HepG2 (cell line): ENCODE measurements around the gene FAM20C. TPM values are rescaled to one million over a fixed set of nuclear protein-coding genes. Genes with fewer than 3 reads are reported as not detected.

Source experiments
- ATAC-seq: fragments of 200-7000 bp; cut with Tn5 transposase; 3 replicates; pipeline ENCODE4 v1.9.1; 2020; ENCODE audit warnings: mild to moderate bottlenecking, moderate library complexity
- BruUV-seq: library from RNA; stranded (reverse); fragments of 400-500 nt; replicated peaks from 2 replicates; lab custom pipeline; 2021; lab: Mats Ljungman, UMichigan
- CTCF ChIA-PET: fragments of 300-600 bp; formaldehyde crosslinking; extraction: SDS; loops from one replicate; lab custom pipeline; 2021; ENCODE audit warnings: low total read pairs, inconsistent platforms, low intra/inter-chr PET ratio; lab: Yijun Ruan, JAX
- POLR2A ChIA-PET: fragments of 350-600 bp; sonication (Branson Sonifier 250); formaldehyde crosslinking; loops from one replicate; lab custom pipeline; 2020; ENCODE audit warnings: antibody characterized with exemption, inconsistent platforms; lab: Yijun Ruan, JAX
- DNase-seq: peaks from one replicate; pipeline ENCODE4 v3.0.0-alpha.2; 2015; ENCODE audit warnings: low spot score
- FAIRE-seq: peaks from 3 replicates; lab custom pipeline; 2011; peaks lifted over from hg19 to GRCh38; lab: Jason Lieb, UNC
- H2AFZ ChIP-seq: one replicate; pipeline ENCODE4 v1.6.1; 2011; ENCODE audit warnings: low read length, inconsistent platforms
- H3K27ac ChIP-seq: fragments of 300-600 bp; 3 replicates; pipeline ENCODE4 v1.8.0; 2011; ENCODE audit warnings: mixed run types, mild to moderate bottlenecking, mixed read lengths, low read length, inconsistent platforms; ENCODE audit not compliant: insufficient read depth; ENCODE audit errors: extremely low read length
- H3K27me3 ChIP-seq, 2 experiments: fragments of 200-600 bp in 1 of 2; 2 replicates in 1 of 2; 3 replicates in 1 of 2; pipeline versions ENCODE4 v1.6.0 to v1.8.0; 2011; ENCODE audit warnings: low read length in 2 of 2, mild to moderate bottlenecking in 2 of 2, moderate library complexity in 2 of 2, inconsistent platforms in 1 of 2; ENCODE audit not compliant: insufficient read depth in 2 of 2, control insufficient read depth in 1 of 2
- H3K36me3 ChIP-seq, 2 experiments: fragments of 200-600 bp in 1 of 2; replicated peaks in 1 of 2; 2 replicates in 1 of 2; 3 replicates in 1 of 2; pipeline versions ENCODE4 v1.5.1 to v1.8.0; 2011; ENCODE audit warnings: low read length in 2 of 2, inconsistent platforms in 1 of 2; ENCODE audit not compliant: insufficient read depth in 2 of 2, control insufficient read depth in 1 of 2
- H3K4me1 ChIP-seq: 2 replicates; pipeline ENCODE4 v1.5.1; 2012; ENCODE audit warnings: low read length, inconsistent platforms; ENCODE audit not compliant: insufficient read depth
- H3K4me2 ChIP-seq: 2 replicates; pipeline ENCODE4 v1.6.0; 2011; ENCODE audit warnings: low read depth, low read length, inconsistent platforms
- H3K4me3 ChIP-seq, 3 experiments: fragments of 200-600 bp in 1 of 3; sonication (generic), shearing (Covaris generic) in 1 of 3; replicated peaks in 1 of 3; 2 replicates each; pipeline ENCODE4 v1.5.1; 2011 to 2016; ENCODE audit warnings: low read length in 3 of 3, inconsistent platforms in 2 of 3, low read depth in 2 of 3, mild to moderate bottlenecking in 2 of 3, control low read depth in 1 of 3, mixed read lengths in 1 of 3; ENCODE audit not compliant: insufficient read depth in 1 of 3
- H3K79me2 ChIP-seq: one replicate; pipeline ENCODE4 v1.6.1; 2011; ENCODE audit warnings: low read length, inconsistent platforms; ENCODE audit not compliant: insufficient read depth
- H3K9ac ChIP-seq: 2 replicates; pipeline ENCODE4 v1.6.0; 2011; ENCODE audit warnings: mild to moderate bottlenecking, low read depth, low read length, inconsistent platforms; ENCODE audit not compliant: insufficient read depth
- H3K9me3 ChIP-seq: 2 replicates; pipeline ENCODE4 v1.5.1; 2012; ENCODE audit warnings: mild to moderate bottlenecking, low read length
- H4K20me1 ChIP-seq: 2 replicates; pipeline ENCODE4 v1.6.0; 2011; ENCODE audit warnings: inconsistent platforms, mild to moderate bottlenecking, low read length, moderate library complexity; ENCODE audit not compliant: insufficient read depth
- AGO2 ChIP-seq: fragments of 200-400 bp; formaldehyde crosslinking; optimal IDR thresholded peaks from 2 replicates; pipeline ENCODE3; 2017; ENCODE audit warnings: mild to moderate bottlenecking, low read depth, low read length, moderate library complexity
- MTA1 ChIP-seq: sonication (generic); formaldehyde crosslinking; IDR thresholded peaks from 2 replicates; pipeline ENCODE4 v1.4.0; 2020; ENCODE audit warnings: missing genetic modification reagents, mild to moderate bottlenecking, borderline replicate concordance
- SMAD3 ChIP-seq: sonication (generic); formaldehyde crosslinking; IDR thresholded peaks from 2 replicates; pipeline ENCODE4 v1.4.0; 2020; ENCODE audit warnings: missing genetic modification reagents
- TEAD3 ChIP-seq: optimal IDR thresholded peaks from 2 replicates; pipeline ENCODE3; 2016; ENCODE audit warnings: borderline replicate concordance
- ZNF576 ChIP-seq: sonication (generic); formaldehyde crosslinking; IDR thresholded peaks from 2 replicates; pipeline ENCODE4 v1.4.0; 2020; ENCODE audit warnings: mild to moderate bottlenecking, missing genetic modification reagents
- WGBS: methylation state at CpG from one replicate; pipeline ENCODE4 v1.1.6; 2017; ENCODE audit warnings: low lambda C conversion rate; 5-methylcytosine and 5-hydroxymethylcytosine counted together
- in situ Hi-C: cut with HindIII; loops from 2 replicates; pipeline ENCODE4 v1.10.0; 2017; ENCODE audit warnings: low pct_unique_long_range_greater_than_20kb; ENCODE audit not compliant: extremely low pct_ligation_motif_present
- intact Hi-C: fragments of 100-400 bp; cut with micrococcal nuclease; formaldehyde crosslinking; loops from one replicate; pipeline ENCODE4 v1.10.0; 2022; ENCODE audit not compliant: unreplicated experiment
- polyA plus RNA-seq, 8 experiments: library from polyadenylated mRNA; depleted of rRNA in 3 of 8; stranded (reverse) in 7 of 8; unstranded in 1 of 8; fragments of >200 nt; fragmentation: Illumina TruSeq in 4 of 8; extraction: Trizol in 4 of 8; gene quantifications; 2 replicates each; pipeline versions ENCODE4 v1.2.1 to v1.2.3, GENCODE V29; 2011 to 2016; ENCODE audit warnings: low read depth in 4 of 8, missing spikeins in 1 of 8, mixed read lengths in 1 of 8; ENCODE audit not compliant: insufficient read depth in 1 of 8
- total RNA-seq, 5 experiments: library from RNA; depleted of rRNA; stranded (reverse); fragments of >200 nt; fragmentation: Illumina TruSeq; extraction: Trizol; gene quantifications; 2 replicates each; pipeline ENCODE4 v1.2.3, GENCODE V29; 2016; ENCODE audit warnings: low read depth in 1 of 5

FAM20C gene
- total and polyA plus RNA-seq, 2 of the 13 experiments (the other 11 are each of a cell fraction or from before 2014, with no cell fraction given) = 11.9 to 19.9 TPM

GRCh38 chr7:256461-256940 is 64.1 kb downstream of the FAM20C start:
- 95% methylated on average over 38 of the region's 38 CpGs for WGBS

GRCh38 chr7:256981-257646 is 64.7 kb downstream of the FAM20C start:
- no peak for FAIRE-seq
- Histone ChIP-seq H2AFZ (no peak overlapping the region), H3K9me3 (peaks cover 21% of the 10 kb centered on the region), H3K36me3 (peaks cover 9 to 28% of the 10 kb centered on the region in 2 experiments; a peak in 3 of 5 replicates)
- peak; percentile 11 for TF ChIP-seq AGO2
- no peak for TF ChIP-seq ZNF576 (CRISPR knock-in tag)
- no peak for TF ChIP-seq TEAD3 (CRISPR knock-in tag)
- TF ChIP-seq, all 625 proteins: peak for 1
- BruUV-seq = no TSS peak
- CTCF ChIA-PET = no interaction called here
- in situ Hi-C loops (no loop called here), intact Hi-C loops (no loop called here)
- H3K27me3 ChIP-seq = no peaks in the 10 kb centered on the region
- no peaks in the 10 kb centered on the region for H3K4me1 ChIP-seq
- H3K4me3 ChIP-seq = no peak overlapping the region
- WGBS = over 99% methylated on average over 18 of the region's 29 CpGs
- H3K4me2 ChIP-seq = no peak overlapping the region
- DNase-seq = no peak
- no peak overlapping the region for H3K9ac ChIP-seq
- no peak for ATAC-seq
- no peaks in the 10 kb centered on the region for H4K20me1 ChIP-seq
- H3K79me2 ChIP-seq = no peaks in the 10 kb centered on the region
- no peak overlapping the region for H3K27ac ChIP-seq
- POLR2A ChIA-PET = no interaction called here

More at GRCh38 chr7:256461-256940, 64.1 kb downstream of the FAM20C start:
- no peaks in the 10 kb centered on the region for H3K79me2 ChIP-seq
- DNase-seq (no peak), ATAC-seq (no peak), FAIRE-seq (no peak)
- in situ Hi-C loops (no loop called here), intact Hi-C loops (no loop called here)
- no peaks in the 10 kb centered on the region for H3K4me1 ChIP-seq
- no peaks in the 10 kb centered on the region for H4K20me1 ChIP-seq
- H2AFZ ChIP-seq = no peak overlapping the region
- no peaks in the 10 kb centered on the region for H3K27me3 ChIP-seq
- no peak overlapping the region for H3K9ac ChIP-seq
- H3K27ac ChIP-seq = no peak overlapping the region
- H3K36me3 ChIP-seq = peaks cover 9 to 28% of the 10 kb centered on the region in 2 experiments; a peak in 3 of 5 replicates
- TF ChIP-seq AGO2 = peak; percentile 22
- TF ChIP-seq SMAD3 = no peak
- peak; percentile 22; the same call in 1 of the 2 replicates for TF ChIP-seq MTA1 (CRISPR knock-in tag)
- CTCF ChIA-PET = no interaction called here
- H3K4me2 ChIP-seq = no peak overlapping the region
- POLR2A ChIA-PET = no interaction called here
- BruUV-seq = no TSS peak
- H3K4me3 ChIP-seq = no peak overlapping the region
- H3K9me3 ChIP-seq = peaks cover 15% of the 10 kb centered on the region; the same call in 1 of the 2 replicates
